ENCODE data around the gene ENTPD2. TPM values are rescaled to one million over a fixed set of nuclear protein-coding genes. Genes with fewer than 3 reads are reported as not detected.

Gene ENTPD2
- total RNA-seq, 1 experiment from 2014 or later, result 32.5 TPM

GRCh38 chr9:137052293-137052692 lies 1.6 kb downstream of the ENTPD2 start:
- Histone ChIP-seq H4K20me1 (ENCODE audit: insufficient read depth) (no peaks in the 10 kb centered on the region), H3K9ac (ENCODE audit: low read length) (no peak overlapping the region), H3K27ac (ENCODE audit: low read depth, low read length) (no peak overlapping the region), H3K79me2 (ENCODE audit: insufficient read depth, low read length) (no peaks in the 10 kb centered on the region), H2AFZ (ENCODE audit: low read depth, low read length, poor library complexity, severe bottlenecking) (no peak overlapping the region), H3K4me1 (ENCODE audit: control insufficient read depth in 1 of 2, insufficient read depth in 2 of 2, low read length in 2 of 2) (peaks cover 17 to 34% of the 10 kb centered on the region in 2 experiments), H3K4me2 (ENCODE audit: low read length) (peak overlapping the region; percentile 95), H3K9me2 (ENCODE audit: insufficient read depth) (no peaks in the 10 kb centered on the region), H3K9me3 (ENCODE audit: control insufficient read depth in 1 of 2, insufficient read depth in 1 of 2, low read depth in 1 of 2, low read length in 2 of 2) (no peaks in the 10 kb centered on the region), H3K27me3 (ENCODE audit: insufficient read depth, low read length) (no peaks in the 10 kb centered on the region), H3K4me3 (replicated peaks in 1 of 2; ENCODE audit: low read depth in 1 of 2, low read length in 2 of 2) (no peak overlapping the region; a peak in 1 of 4 replicates), H3K36me3 (ENCODE audit: control insufficient read depth in 1 of 2, insufficient read depth in 2 of 2, low read length in 2 of 2) (no peaks in the 10 kb centered on the region)
- ChIA-PET CTCF (interaction anchor here (0.8 to 4.3 kb wide), 6 partner anchors 12 to 184 kb away, joined by 3 to 22 read pairs (median 4); no protein-coding TSS in a partner anchor), RAD21 (ENCODE audit: low non-redundant PET in 1 of 2, low total read pairs in 2 of 2, uncharacterized antibody in 2 of 2, unreplicated experiment in 2 of 2) (no interaction called here), POLR2A (interaction anchor here (0.8 kb wide), 1 partner anchor 15 kb away, joined by 3 read pairs; no protein-coding TSS in a partner anchor)
- DNase-seq (ENCODE audit: low read depth, low spot score) (no peak), ATAC-seq (no peak)
- TF ChIP-seq SRF (IDR thresholded peaks at IDR 0.05; ENCODE audit: low read depth) (no peak), ZNF274 (IDR thresholded peaks at IDR 0.05; ENCODE audit: low read depth, low read length) (no peak), RAD21 (IDR thresholded peaks at IDR 0.05; ENCODE audit: low read depth) (no peak), CEBPB (IDR thresholded peaks at IDR 0.05; ENCODE audit: low read depth) (no peak), ELF1 (IDR thresholded peaks at IDR 0.05; ENCODE audit: borderline replicate concordance, low read depth) (no peak), ZFX (IDR thresholded peaks at IDR 0.05) (no peak), ATF3 (IDR thresholded peaks at IDR 0.05) (no peak), EZH2 (IDR thresholded peaks at IDR 0.05) (no peak), EZH2phosphoT487 (IDR thresholded peaks at IDR 0.05; ENCODE audit: borderline replicate concordance) (no peak), POLR2AphosphoS5 (IDR thresholded peaks at IDR 0.05; ENCODE audit: low read depth, low read length) (no peak), POLR2A (IDR thresholded peaks at IDR 0.05; ENCODE audit: borderline replicate concordance, extremely low read depth, insufficient read depth, insufficient read length) (no peak), YY1 (IDR thresholded peaks at IDR 0.05; ENCODE audit: extremely low read depth, insufficient replicate concordance, low read depth, low read length) (no peak), CTCF (IDR thresholded peaks at IDR 0.05 in 2 of 3, conservative IDR thresholded peaks at IDR 0.05 in 1 of 3; ENCODE audit: borderline replicate concordance in 1 of 3, insufficient read depth in 1 of 3, low read depth in 2 of 3, low read length in 2 of 3) (no peak), SP1 (IDR thresholded peaks at IDR 0.05; ENCODE audit: low read depth) (no peak), JUND (IDR thresholded peaks at IDR 0.05) (no peak), SIN3A (IDR thresholded peaks at IDR 0.05; ENCODE audit: low read depth) (no peak), TCF7L2 (IDR thresholded peaks at IDR 0.05; ENCODE audit: borderline replicate concordance, extremely low read depth, insufficient read depth, insufficient read length) (no peak)
- TF ChIP-seq, protein P1, sequence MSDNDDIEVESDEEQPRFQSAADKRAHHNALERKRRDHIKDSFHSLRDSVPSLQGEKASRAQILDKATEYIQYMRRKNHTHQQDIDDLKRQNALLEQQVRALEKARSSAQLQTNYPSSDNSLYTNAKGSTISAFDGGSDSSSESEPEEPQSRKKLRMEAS (IDR thresholded peaks at IDR 0.05), result no peak
- intact Hi-C loops (cut with micrococcal nuclease), result no loop called here
- BruUV-seq (replicated peaks), result no TSS peak

Data from HCT116 (cell line).